ENCODE data around the gene PARVB. TPM values are rescaled to one million over a fixed set of nuclear protein-coding genes. Genes with fewer than 3 reads are reported as not detected.

Gene PARVB
- total RNA-seq, 1 experiment from 2014 or later, result 85.3 TPM

GRCh38 chr22:44028091-44028490 is 4.0 kb downstream of the PARVB start:
- Histone ChIP-seq H3K27me3 (ENCODE audit: low read length) (no peaks in the 10 kb centered on the region), H3K36me3 (ENCODE audit: low read depth, low read length) (no peaks in the 10 kb centered on the region), H3K79me2 (ENCODE audit: low read length) (peaks cover 41% of the 10 kb centered on the region), H3K4me1 (ENCODE audit: insufficient read depth, low read length) (peaks cover 7% of the 10 kb centered on the region; the same call in 1 of the 2 replicates), H3F3A (ENCODE audit: low read length, unreplicated experiment) (no peaks in the 10 kb centered on the region), H3K9me2 (replicated peaks; ENCODE audit: low read length) (no peaks in the 10 kb centered on the region), H3K27ac (ENCODE audit: low read length) (no peak overlapping the region), H3K9ac (ENCODE audit: low read length) (no peak overlapping the region), H3K9me3 (ENCODE audit: low read length) (no peaks in the 10 kb centered on the region), H2AFZ (ENCODE audit: low read length) (no peak overlapping the region), H3K4me3 (ENCODE audit: low read length) (no peak overlapping the region), H4K20me1 (ENCODE audit: low read length) (no peaks in the 10 kb centered on the region), H3K4me2 (ENCODE audit: low read length) (no peak overlapping the region)
- ATAC-seq, result no peak
- TF ChIP-seq EZH2phosphoT487 (IDR thresholded peaks at IDR 0.05; ENCODE audit: borderline replicate concordance, low read length) (no peak), EZH2 (IDR thresholded peaks at IDR 0.05; ENCODE audit: low read length, unreplicated experiment) (no peak)
- TF ChIP-seq, protein P1, sequence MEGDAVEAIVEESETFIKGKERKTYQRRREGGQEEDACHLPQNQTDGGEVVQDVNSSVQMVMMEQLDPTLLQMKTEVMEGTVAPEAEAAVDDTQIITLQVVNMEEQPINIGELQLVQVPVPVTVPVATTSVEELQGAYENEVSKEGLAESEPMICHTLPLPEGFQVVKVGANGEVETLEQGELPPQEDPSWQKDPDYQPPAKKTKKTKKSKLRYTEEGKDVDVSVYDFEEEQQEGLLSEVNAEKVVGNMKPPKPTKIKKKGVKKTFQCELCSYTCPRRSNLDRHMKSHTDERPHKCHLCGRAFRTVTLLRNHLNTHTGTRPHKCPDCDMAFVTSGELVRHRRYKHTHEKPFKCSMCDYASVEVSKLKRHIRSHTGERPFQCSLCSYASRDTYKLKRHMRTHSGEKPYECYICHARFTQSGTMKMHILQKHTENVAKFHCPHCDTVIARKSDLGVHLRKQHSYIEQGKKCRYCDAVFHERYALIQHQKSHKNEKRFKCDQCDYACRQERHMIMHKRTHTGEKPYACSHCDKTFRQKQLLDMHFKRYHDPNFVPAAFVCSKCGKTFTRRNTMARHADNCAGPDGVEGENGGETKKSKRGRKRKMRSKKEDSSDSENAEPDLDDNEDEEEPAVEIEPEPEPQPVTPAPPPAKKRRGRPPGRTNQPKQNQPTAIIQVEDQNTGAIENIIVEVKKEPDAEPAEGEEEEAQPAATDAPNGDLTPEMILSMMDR (conservative IDR thresholded peaks at IDR 0.05; ENCODE audit: low read depth, low read length), result no peak
- intact Hi-C loops (cut with micrococcal nuclease), result loop anchor here (10.0 kb wide), 1 partner anchor 57 kb away; no protein-coding TSS in a partner anchor
- CTCF ChIA-PET, result no interaction called here
- DNase-seq, result no peak
- BruUV-seq (replicated peaks), result no TSS peak
- POLR2A ChIA-PET (ENCODE audit: unreplicated experiment), result no interaction called here

DNA sequence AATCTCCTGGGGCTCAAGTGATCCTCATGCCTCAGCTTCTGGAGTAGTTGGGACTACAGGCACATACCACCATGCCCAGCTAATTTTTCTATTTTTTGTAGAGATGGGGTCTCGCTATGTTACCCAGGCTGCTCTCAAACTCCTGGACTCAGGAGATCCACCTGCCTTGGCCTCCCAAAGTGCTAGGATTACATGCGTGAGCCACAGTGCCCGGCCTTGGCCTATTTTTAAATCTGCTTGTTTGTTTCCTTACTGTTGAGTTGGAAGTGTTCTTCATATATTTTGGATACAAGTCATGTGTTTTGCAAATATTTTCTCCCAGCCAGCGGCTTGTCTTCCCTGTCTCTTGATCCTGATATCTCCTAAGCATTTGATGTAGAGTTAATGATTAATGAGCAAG is 5.0 kb downstream of the PARVB start:
- no peak for ATAC-seq
- no peak overlapping the region for H3K4me3 ChIP-seq (ENCODE audit: low read length)
- TF ChIP-seq EZH2 (IDR thresholded peaks at IDR 0.05; ENCODE audit: low read length, unreplicated experiment), result no peak
- no peak for TF ChIP-seq EZH2phosphoT487 (IDR thresholded peaks at IDR 0.05; ENCODE audit: borderline replicate concordance, low read length)
- TF ChIP-seq, protein P1 (conservative IDR thresholded peaks at IDR 0.05; ENCODE audit: low read depth, low read length), result no peak
- no peaks in the 10 kb centered on the region for H3K36me3 ChIP-seq (ENCODE audit: low read depth, low read length)
- no peaks in the 10 kb centered on the region for H3K27me3 ChIP-seq (ENCODE audit: low read length)
- H3K4me2 ChIP-seq (ENCODE audit: low read length), result no peak overlapping the region
- no TSS peak for BruUV-seq (replicated peaks)
- no peak for DNase-seq
- CTCF ChIA-PET, result no interaction called here
- H3K9me2 ChIP-seq (replicated peaks; ENCODE audit: low read length), result no peaks in the 10 kb centered on the region
- H3K9me3 ChIP-seq (ENCODE audit: low read length), result no peaks in the 10 kb centered on the region
- intact Hi-C loops (cut with micrococcal nuclease), result loop anchor here (10.0 kb wide), 1 partner anchor 56 kb away; no protein-coding TSS in a partner anchor
- POLR2A ChIA-PET (ENCODE audit: unreplicated experiment), result no interaction called here
- peaks cover 39% of the 10 kb centered on the region for H3K79me2 ChIP-seq (ENCODE audit: low read length)
- H2AFZ ChIP-seq (ENCODE audit: low read length), result no peak overlapping the region
- peaks cover 7% of the 10 kb centered on the region; the same call in 1 of the 2 replicates for H3K4me1 ChIP-seq (ENCODE audit: insufficient read depth, low read length)
- H3K27ac ChIP-seq (ENCODE audit: low read length), result no peak overlapping the region
- H3K9ac ChIP-seq (ENCODE audit: low read length), result no peak overlapping the region
- no peaks in the 10 kb centered on the region for H4K20me1 ChIP-seq (ENCODE audit: low read length)
- no peaks in the 10 kb centered on the region for H3F3A ChIP-seq (ENCODE audit: low read length, unreplicated experiment)

DNA sequence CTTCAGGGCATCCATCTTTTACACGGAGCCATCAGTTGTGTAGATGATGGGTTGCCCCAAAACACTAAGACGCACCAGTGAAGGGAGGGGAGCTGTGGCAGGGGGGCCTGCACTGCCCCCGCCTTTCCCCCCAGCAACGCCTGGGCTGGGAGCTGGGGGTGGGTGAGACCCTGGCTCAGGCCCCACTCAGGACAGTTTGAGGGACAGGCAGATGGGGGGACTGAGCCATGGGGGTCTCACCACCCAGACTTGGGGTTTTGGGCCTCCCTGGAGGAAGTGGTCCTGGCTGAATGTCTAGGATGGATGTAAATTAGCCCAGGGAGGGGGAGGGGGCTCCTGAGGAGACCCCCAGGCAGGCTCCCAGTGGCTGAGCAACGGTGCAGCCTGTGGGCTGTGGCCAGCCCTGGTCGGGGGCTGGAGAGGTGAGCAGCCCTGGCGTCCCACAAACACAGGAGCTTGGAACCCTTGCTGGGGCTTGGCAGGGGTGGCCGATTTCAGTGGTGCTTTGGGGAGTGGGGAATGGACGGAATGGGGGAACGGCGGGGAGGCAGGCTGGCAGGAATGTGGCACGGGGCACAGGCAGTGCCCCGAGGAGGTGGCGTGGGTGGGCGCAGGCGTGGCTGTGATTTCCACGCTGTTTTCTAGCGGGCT is 6.1 kb downstream of the PARVB start:
- H3K27ac ChIP-seq (ENCODE audit: low read length), result no peak overlapping the region
- ChIA-PET POLR2A (ENCODE audit: unreplicated experiment) (no interaction called here), CTCF (no interaction called here)
- H3K36me3 ChIP-seq (ENCODE audit: low read depth, low read length), result no peaks in the 10 kb centered on the region
- H3F3A ChIP-seq (ENCODE audit: low read length, unreplicated experiment), result no peaks in the 10 kb centered on the region
- H3K4me1 ChIP-seq (ENCODE audit: insufficient read depth, low read length), result peaks cover 2% of the 10 kb centered on the region; the same call in 1 of the 2 replicates
- no peaks in the 10 kb centered on the region for H3K9me2 ChIP-seq (replicated peaks; ENCODE audit: low read length)
- peaks cover 31% of the 10 kb centered on the region for H3K79me2 ChIP-seq (ENCODE audit: low read length)
- intact Hi-C loops (cut with micrococcal nuclease), result no loop called here
- BruUV-seq (replicated peaks), result no TSS peak
- no peaks in the 10 kb centered on the region for H3K9me3 ChIP-seq (ENCODE audit: low read length)
- H3K27me3 ChIP-seq (ENCODE audit: low read length), result no peaks in the 10 kb centered on the region
- DNase-seq, result no peak
- TF ChIP-seq EZH2 (IDR thresholded peaks at IDR 0.05; ENCODE audit: low read length, unreplicated experiment) (no peak), EZH2phosphoT487 (IDR thresholded peaks at IDR 0.05; ENCODE audit: borderline replicate concordance, low read length) (no peak)
- TF ChIP-seq, protein P1 (conservative IDR thresholded peaks at IDR 0.05; ENCODE audit: low read depth, low read length), result no peak
- no peaks in the 10 kb centered on the region for H4K20me1 ChIP-seq (ENCODE audit: low read length)
- no peak for ATAC-seq
- no peak overlapping the region for H3K9ac ChIP-seq (ENCODE audit: low read length)
- H2AFZ ChIP-seq (ENCODE audit: low read length), result no peak overlapping the region
- no peak overlapping the region for H3K4me3 ChIP-seq (ENCODE audit: low read length)
- H3K4me2 ChIP-seq (ENCODE audit: low read length), result no peak overlapping the region

Data from PC-3 (cell line).